ENCODE results near the gene CHRNA5. TPM values are rescaled to one million over a fixed set of nuclear protein-coding genes. Genes with fewer than 3 reads are reported as not detected.

The CHRNA5 gene
- total RNA-seq, 3 donors from 2014 or later, result 1.4 to 4.3 (median 3.1) TPM

DNA sequence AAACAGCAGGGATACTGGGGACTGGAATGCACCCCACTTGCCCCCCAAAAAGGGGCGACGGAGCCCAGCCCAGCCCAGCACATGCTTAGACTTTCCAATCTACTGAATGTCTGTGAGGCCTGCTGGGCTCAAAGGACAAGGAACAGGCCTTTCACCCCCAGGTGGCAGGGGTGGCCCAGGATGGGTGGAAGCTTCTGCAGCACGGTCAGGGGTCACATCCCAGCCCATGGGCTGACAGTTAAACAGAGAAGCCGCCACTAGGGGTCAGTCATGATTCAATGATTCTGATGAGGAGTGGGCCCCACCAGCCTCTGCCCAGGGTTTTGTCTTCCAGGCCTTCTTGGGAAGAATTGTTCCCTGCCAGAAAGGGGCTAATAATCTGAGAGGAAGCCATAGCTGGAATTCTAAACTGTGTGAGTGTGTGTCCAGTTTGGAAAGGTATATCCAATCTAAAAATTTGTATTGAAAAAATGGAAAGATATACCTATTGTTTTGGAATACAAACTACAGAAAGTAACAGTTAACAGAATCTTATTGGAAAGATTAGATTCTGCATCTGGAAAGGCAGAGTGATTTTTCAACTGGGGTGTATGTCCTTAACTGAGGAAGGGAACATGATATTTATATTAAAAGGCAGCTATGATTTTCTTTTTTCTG is 73.5 kb downstream of the CHRNA5 start:
- DNase-seq (ENCODE audit: low spot score in 2 of 2), result no peak
- H3K27me3 ChIP-seq, result no peaks in the 10 kb centered on the region
- H3K9me3 ChIP-seq, result peaks cover under 1 to 2% of the 10 kb centered on the region in 2 donors
- TF ChIP-seq POLR2AphosphoS5 (IDR thresholded peaks at IDR 0.05) (no peak), CTCF (IDR thresholded peaks at IDR 0.05) (peak in 1 of 3 donors; percentile 25)
- peaks cover 0 to 10% of the 10 kb centered on the region in 2 donors for H3K4me1 ChIP-seq
- intact Hi-C loops (cut with DNase I; ENCODE audit: low total_unique reads), result loop anchor here (1.0 kb wide), 1 partner anchor 15 kb away; no protein-coding TSS in a partner anchor
- no peak overlapping the region for H3K27ac ChIP-seq
- no peaks in the 10 kb centered on the region for H3K36me3 ChIP-seq
- no peak overlapping the region for H3K4me3 ChIP-seq

DNA sequence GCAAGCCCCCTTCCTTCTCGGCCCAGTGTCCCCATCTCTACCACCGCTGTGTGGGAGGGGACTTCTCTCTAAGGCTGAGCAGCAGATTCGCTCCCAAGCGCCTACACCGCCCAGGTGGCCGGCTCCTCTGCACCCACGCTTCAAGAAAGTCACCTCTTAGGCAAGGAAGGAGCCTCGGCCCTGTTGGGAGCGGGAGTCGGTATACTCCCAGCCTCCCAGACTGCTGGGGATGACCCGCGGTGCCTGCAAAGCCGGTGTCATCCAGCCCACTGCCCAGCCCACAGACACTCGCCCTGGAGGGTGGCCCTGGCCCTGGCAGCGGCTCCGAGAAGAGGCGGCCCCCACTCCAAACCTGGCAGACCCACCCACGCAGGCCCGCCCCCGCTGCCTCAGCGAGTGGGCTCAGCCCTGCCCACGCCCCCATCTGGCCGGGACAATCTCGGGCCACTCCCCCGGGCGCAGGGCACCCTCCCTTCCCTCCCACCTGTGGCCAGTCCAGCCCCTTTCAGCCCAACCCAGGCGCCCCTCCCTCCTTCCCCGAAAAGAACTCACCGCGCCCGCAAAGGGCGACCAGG is 75.3 kb downstream of the CHRNA5 start:
- DNase-seq (ENCODE audit: low spot score in 2 of 2), result no peak
- intact Hi-C loops (cut with DNase I; ENCODE audit: low total_unique reads), result no loop called here
- Histone ChIP-seq H3K27me3 (no peaks in the 10 kb centered on the region), H3K36me3 (no peaks in the 10 kb centered on the region), H3K4me3 (peak overlapping the region; percentile 23 to 64 (median 57)), H3K4me1 (peaks cover 0 to 10% of the 10 kb centered on the region in 2 donors), H3K9me3 (no peaks in the 10 kb centered on the region), H3K27ac (no peak overlapping the region)
- TF ChIP-seq POLR2A (IDR thresholded peaks at IDR 0.05) (no peak), POLR2AphosphoS5 (IDR thresholded peaks at IDR 0.05) (no peak), CTCF (IDR thresholded peaks at IDR 0.05) (no peak)

- intact Hi-C loops (cut with DNase I; ENCODE audit: low total_unique reads), result no loop called here
- no peak within 1 kb of the TSS for H3K27ac ChIP-seq
- DNase-seq (ENCODE audit: low spot score in 2 of 2), result no peak
- no peak for TF ChIP-seq CTCF (IDR thresholded peaks at IDR 0.05)
- no peak for TF ChIP-seq POLR2AphosphoS5 (IDR thresholded peaks at IDR 0.05)
- no peaks in the 10 kb centered on the region for H3K36me3 ChIP-seq
- no peaks in the 10 kb centered on the region for H3K9me3 ChIP-seq
- H3K27me3 ChIP-seq, result no peaks in the 10 kb centered on the region
- H3K4me1 ChIP-seq, result peaks cover 0 to 10% of the 10 kb centered on the region in 2 donors
- H3K4me3 ChIP-seq, result peak within 1 kb of the TSS; percentile 23 to 64 (median 57)
Observed at GRCh38 chr15:78641102-78641748, 75.9 kb downstream of the CHRNA5 start, which contains the start of gene CHRNB4. Gene CHRNB4 (minus strand): TSS chr15:78641210. CDS start chr15:78641133, 77 bp downstream.

DNA sequence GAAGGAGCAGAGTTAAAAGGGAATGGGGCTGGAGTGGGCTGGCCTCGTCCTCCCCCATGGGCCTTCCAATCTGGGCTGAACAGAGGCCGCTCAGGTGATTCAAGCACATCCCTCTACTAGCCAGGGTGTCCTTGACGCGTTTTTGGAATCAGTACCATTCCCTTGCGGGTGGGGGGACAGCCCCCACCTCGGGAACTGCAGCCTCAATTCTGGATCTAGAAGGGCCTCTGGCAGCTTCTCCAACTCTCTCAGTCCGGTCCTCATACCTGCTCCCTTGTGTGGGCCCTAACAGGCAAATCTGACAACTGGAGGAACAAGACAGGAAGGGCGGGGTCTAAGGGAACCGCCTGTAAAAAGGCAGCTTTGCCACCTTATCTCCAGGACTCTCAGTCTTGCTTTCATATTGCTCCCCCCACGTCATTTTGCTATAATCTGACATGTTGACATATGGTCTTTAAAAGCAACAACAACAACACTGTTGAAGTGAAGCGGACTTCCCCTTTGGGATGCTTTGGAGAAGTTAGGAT is 76.5 kb downstream of the CHRNA5 start:
- Histone ChIP-seq H3K36me3 (no peaks in the 10 kb centered on the region), H3K4me3 (no peak overlapping the region), H3K27me3 (no peaks in the 10 kb centered on the region), H3K9me3 (no peaks in the 10 kb centered on the region), H3K27ac (no peak overlapping the region), H3K4me1 (peaks cover 0 to 10% of the 10 kb centered on the region in 2 donors)
- intact Hi-C loops (cut with DNase I; ENCODE audit: low total_unique reads), result no loop called here
- no peak for TF ChIP-seq CTCF (IDR thresholded peaks at IDR 0.05)
- DNase-seq (ENCODE audit: low spot score in 2 of 2), result no peak

DNA sequence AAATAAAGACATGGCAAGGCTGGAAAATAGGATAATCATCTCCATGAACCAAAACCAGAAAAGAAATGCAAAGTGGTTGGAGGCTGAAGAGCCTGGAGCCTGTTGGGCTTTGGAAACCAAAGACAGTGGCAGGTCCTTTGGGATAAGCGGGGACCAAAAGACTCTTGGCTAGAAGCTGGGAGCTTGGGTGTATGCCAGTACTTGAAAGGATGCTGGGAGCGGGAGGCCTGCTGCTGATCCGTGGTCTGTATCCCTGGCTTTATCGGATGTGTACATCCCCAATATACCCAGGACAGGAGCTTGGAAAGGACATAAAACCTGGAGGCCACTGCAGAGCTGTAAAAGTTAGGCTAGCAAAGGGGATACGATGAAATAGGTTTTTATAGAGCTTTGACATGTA is 77.0 kb downstream of the CHRNA5 start:
- intact Hi-C loops (cut with DNase I; ENCODE audit: low total_unique reads), result no loop called here
- H3K9me3 ChIP-seq, result no peaks in the 10 kb centered on the region

More for the DNA sequence above, 77.0 kb downstream of the CHRNA5 start:
- no peak for DNase-seq (ENCODE audit: low spot score in 2 of 2)
- Histone ChIP-seq H3K4me1 (peaks cover 0 to 10% of the 10 kb centered on the region in 2 donors), H3K27me3 (no peaks in the 10 kb centered on the region), H3K27ac (no peak overlapping the region), H3K4me3 (no peak overlapping the region), H3K36me3 (no peaks in the 10 kb centered on the region)
- TF ChIP-seq POLR2AphosphoS5 (IDR thresholded peaks at IDR 0.05), result no peak
- no peak for TF ChIP-seq CTCF (IDR thresholded peaks at IDR 0.05)
- no peak for TF ChIP-seq POLR2A (IDR thresholded peaks at IDR 0.05)
